ENCODE data around the gene SAMD3. TPM values are rescaled to one million over a fixed set of nuclear protein-coding genes. Genes with fewer than 3 reads are reported as not detected.
A peak's percentile ranks its signal among the peaks of the same experiment; 100 is the strongest.
"Not testable (repeated sequence)": the region's sequence is repeated elsewhere in the genome, so short reads cannot be mapped to it uniquely, and the experiment has no call there.

Gene SAMD3
- total RNA-seq, 2 experiments from 2014 or later, result 3.7 to 3.8 TPM

- peaks cover 12% of the 10 kb centered on the region for H3K36me3 Mint-ChIP-seq
- H3K27ac Mint-ChIP-seq, result no peak overlapping the region
- ChIA-PET CTCF (no interaction called here), POLR2A (no interaction called here)
- peaks cover 17% of the 10 kb centered on the region for H3K9me3 Mint-ChIP-seq
- intact Hi-C loops (cut with micrococcal nuclease), result no loop called here
- DNase-seq, result no peak
- H3K27me3 Mint-ChIP-seq, result no peaks in the 10 kb centered on the region
- H3K4me3 Mint-ChIP-seq, result no peak overlapping the region
- peaks cover 5% of the 10 kb centered on the region for H3K4me1 Mint-ChIP-seq (ENCODE audit: low read depth)
Observed at GRCh38 chr6:130162421-130162820, 60.3 kb downstream of the SAMD3 start.

- H3K27me3 Mint-ChIP-seq, result no peaks in the 10 kb centered on the region
- intact Hi-C loops (cut with micrococcal nuclease), result no loop called here
- peaks cover 5% of the 10 kb centered on the region for H3K4me1 Mint-ChIP-seq (ENCODE audit: low read depth)
- H3K4me3 Mint-ChIP-seq, result no peak overlapping the region
- peaks cover 12% of the 10 kb centered on the region for H3K36me3 Mint-ChIP-seq
- ChIA-PET CTCF (no interaction called here), POLR2A (no interaction called here)
- H3K9me3 Mint-ChIP-seq, result peaks cover 17% of the 10 kb centered on the region
- H3K27ac Mint-ChIP-seq, result no peak overlapping the region
- DNase-seq, result no peak
Observed at GRCh38 chr6:130161683-130162404, 60.9 kb downstream of the SAMD3 start.

- Mint-ChIP-seq H3K9me3 (peaks cover 17% of the 10 kb centered on the region), H3K27ac (no peak overlapping the region), H3K4me3 (no peak overlapping the region), H3K36me3 (peaks cover 8% of the 10 kb centered on the region), H3K27me3 (no peaks in the 10 kb centered on the region), H3K4me1 (ENCODE audit: low read depth) (peaks cover 3% of the 10 kb centered on the region)
- DNase-seq, result no peak
- POLR2A ChIA-PET, result no interaction called here
- CTCF ChIA-PET, result no interaction called here
- intact Hi-C loops (cut with micrococcal nuclease), result no loop called here
Observed at GRCh38 chr6:130159956-130160355, 62.8 kb downstream of the SAMD3 start.

- Mint-ChIP-seq H3K9me3 (peaks cover 14% of the 10 kb centered on the region), H3K4me1 (ENCODE audit: low read depth) (peaks cover 3% of the 10 kb centered on the region), H3K4me3 (no peak overlapping the region), H3K27ac (no peak overlapping the region), H3K36me3 (peaks cover 10% of the 10 kb centered on the region), H3K27me3 (no peaks in the 10 kb centered on the region)
- DNase-seq, result no peak
- ChIA-PET CTCF (no interaction called here), POLR2A (no interaction called here)
- intact Hi-C loops (cut with micrococcal nuclease), result no loop called here
Observed at GRCh38 chr6:130158548-130158947, 64.2 kb downstream of the SAMD3 start.

- CTCF ChIA-PET, result interaction anchor here (0.6 kb wide), 1 partner anchor 84 kb away, joined by 3 read pairs; no protein-coding TSS in a partner anchor
- H3K27ac Mint-ChIP-seq, result no peak overlapping the region
- no peak overlapping the region for H3K4me3 Mint-ChIP-seq
- H3K4me1 Mint-ChIP-seq (ENCODE audit: low read depth), result peaks cover 3% of the 10 kb centered on the region
- intact Hi-C loops (cut with micrococcal nuclease), result no loop called here
- H3K9me3 Mint-ChIP-seq, result peaks cover 14% of the 10 kb centered on the region
- H3K36me3 Mint-ChIP-seq, result peaks cover 10% of the 10 kb centered on the region
- H3K27me3 Mint-ChIP-seq, result no peaks in the 10 kb centered on the region
- POLR2A ChIA-PET, result no interaction called here
- DNase-seq, result no peak
Observed at GRCh38 chr6:130158056-130158455, 64.7 kb downstream of the SAMD3 start.

- no peak for DNase-seq
- Mint-ChIP-seq H3K36me3 (peaks cover 10% of the 10 kb centered on the region), H3K4me1 (ENCODE audit: low read depth) (peaks cover 3% of the 10 kb centered on the region), H3K27ac (no peak overlapping the region), H3K9me3 (peaks cover 14% of the 10 kb centered on the region), H3K4me3 (no peak overlapping the region), H3K27me3 (no peaks in the 10 kb centered on the region)
- ChIA-PET POLR2A (no interaction called here), CTCF (interaction anchor here (0.7 kb wide), 1 partner anchor 126 kb away, joined by 3 read pairs; no protein-coding TSS in a partner anchor)
- intact Hi-C loops (cut with micrococcal nuclease), result no loop called here
Observed at GRCh38 chr6:130156908-130157307, 65.8 kb downstream of the SAMD3 start.

GRCh38 chr6:130152908-130153510 is 69.7 kb downstream of the SAMD3 start:
- peaks cover 2% of the 10 kb centered on the region for H3K4me1 Mint-ChIP-seq (ENCODE audit: low read depth)
- DNase-seq, result no peak
- ChIA-PET POLR2A (no interaction called here), CTCF (interaction anchor here (1.3 kb wide), 1 partner anchor 130 kb away, joined by 3 read pairs; no protein-coding TSS in a partner anchor)
- intact Hi-C loops (cut with micrococcal nuclease), result no loop called here
- no peaks in the 10 kb centered on the region for H3K27me3 Mint-ChIP-seq
- peaks cover 4% of the 10 kb centered on the region for H3K36me3 Mint-ChIP-seq
- H3K4me3 Mint-ChIP-seq, result no peak overlapping the region
- no peak overlapping the region for H3K27ac Mint-ChIP-seq
- peaks cover under 1% of the 10 kb centered on the region for H3K9me3 Mint-ChIP-seq

- POLR2A ChIA-PET, result no interaction called here
- no peak for DNase-seq
- CTCF ChIA-PET, result no interaction called here
- peaks cover 2% of the 10 kb centered on the region for H3K4me1 Mint-ChIP-seq (ENCODE audit: low read depth)
- intact Hi-C loops (cut with micrococcal nuclease), result no loop called here
- H3K4me3 Mint-ChIP-seq, result no peak overlapping the region
- H3K27me3 Mint-ChIP-seq, result no peaks in the 10 kb centered on the region
- no peak overlapping the region for H3K27ac Mint-ChIP-seq
- H3K36me3 Mint-ChIP-seq, result peaks cover 4% of the 10 kb centered on the region
- H3K9me3 Mint-ChIP-seq, result no peaks in the 10 kb centered on the region
Observed at GRCh38 chr6:130150906-130151305, 71.8 kb downstream of the SAMD3 start.

- H3K36me3 Mint-ChIP-seq; intact Hi-C loops (cut with micrococcal nuclease); H3K27ac Mint-ChIP-seq; POLR2A ChIA-PET; H3K4me1 Mint-ChIP-seq (ENCODE audit: low read depth); H3K4me3 Mint-ChIP-seq; H3K27me3 Mint-ChIP-seq; H3K9me3 Mint-ChIP-seq; DNase-seq: not testable (repeated sequence)
- CTCF ChIA-PET, result interaction anchor here (1.0 kb wide), 1 partner anchor 74 kb away, joined by 3 read pairs; the partner anchor contains the start of gene SAMD3
Observed at GRCh38 chr6:130149016-130149415, 73.7 kb downstream of the SAMD3 start.

- Mint-ChIP-seq H3K4me3 (no peak overlapping the region), H3K4me1 (ENCODE audit: low read depth) (peaks cover 2% of the 10 kb centered on the region), H3K36me3 (peaks cover 9% of the 10 kb centered on the region), H3K9me3 (no peaks in the 10 kb centered on the region), H3K27me3 (no peaks in the 10 kb centered on the region), H3K27ac (no peak overlapping the region)
- POLR2A ChIA-PET, result no interaction called here
- intact Hi-C loops (cut with micrococcal nuclease), result no loop called here
- peak; percentile 31 for DNase-seq
- CTCF ChIA-PET, result no interaction called here
Observed at GRCh38 chr6:130148181-130148580, 74.6 kb downstream of the SAMD3 start.

- H3K4me3 Mint-ChIP-seq, result no peak overlapping the region
- H3K36me3 Mint-ChIP-seq, result peaks cover 13% of the 10 kb centered on the region
Observed at GRCh38 chr6:130147111-130147510, 75.6 kb downstream of the SAMD3 start.

GRCh38 chr6:130143709-130144108 is 79.0 kb downstream of the SAMD3 start:
- H3K27ac Mint-ChIP-seq, result no peak overlapping the region
- CTCF ChIA-PET, result interaction anchor here (1.0 kb wide), 1 partner anchor 139 kb away, joined by 3 read pairs; no protein-coding TSS in a partner anchor
- H3K27me3 Mint-ChIP-seq, result no peaks in the 10 kb centered on the region
- peaks cover 16% of the 10 kb centered on the region for H3K4me1 Mint-ChIP-seq (ENCODE audit: low read depth)
- no peak overlapping the region for H3K4me3 Mint-ChIP-seq
- intact Hi-C loops (cut with micrococcal nuclease), result no loop called here
- H3K36me3 Mint-ChIP-seq, result peaks cover 25% of the 10 kb centered on the region
- POLR2A ChIA-PET, result no interaction called here
- H3K9me3 Mint-ChIP-seq, result no peaks in the 10 kb centered on the region
- DNase-seq, result no peak

More at GRCh38 chr6:130147111-130147510, 75.6 kb downstream of the SAMD3 start:
- Mint-ChIP-seq H3K9me3 (no peaks in the 10 kb centered on the region), H3K27ac (peak overlapping the region; percentile 29), H3K4me1 (ENCODE audit: low read depth) (peaks cover 2% of the 10 kb centered on the region), H3K27me3 (no peaks in the 10 kb centered on the region)
- intact Hi-C loops (cut with micrococcal nuclease), result no loop called here
- no peak for DNase-seq
- ChIA-PET POLR2A (no interaction called here), CTCF (no interaction called here)

GRCh38 chr6:130140084-130140483 is 82.7 kb downstream of the SAMD3 start:
- H3K4me1 Mint-ChIP-seq (ENCODE audit: low read depth), result peaks cover 39% of the 10 kb centered on the region
- intact Hi-C loops (cut with micrococcal nuclease), result no loop called here
- no peaks in the 10 kb centered on the region for H3K9me3 Mint-ChIP-seq
- no peak overlapping the region for H3K27ac Mint-ChIP-seq
- no peak overlapping the region for H3K4me3 Mint-ChIP-seq
- H3K36me3 Mint-ChIP-seq, result peaks cover 30% of the 10 kb centered on the region
- CTCF ChIA-PET, result no interaction called here
- POLR2A ChIA-PET, result interaction anchor here (0.6 kb wide), 1 partner anchor 639 kb away, joined by 3 read pairs; no protein-coding TSS in a partner anchor
- DNase-seq, result no peak
- H3K27me3 Mint-ChIP-seq, result no peaks in the 10 kb centered on the region

Measured in activated CD4-positive, alpha-beta memory T cell treated with anti-CD3 and anti-CD28 coated beads for 36 hours (primary cell).